Stimulated activated CD8-positive, alpha-beta memory T cell treated with anti-CD3 and anti-CD28 coated beads, Interleukin-2, amount 100 ng/mL, for 1 hour (primary cell): ENCODE data around the gene FARP1.

Source experiments
- DNase-seq, 2 donors: peaks; one replicate each; pipeline ENCODE4 v3.0.0-alpha.2; 2020; ENCODE audit warnings: low read depth in 2 of 2

Gene FARP1

DNA sequence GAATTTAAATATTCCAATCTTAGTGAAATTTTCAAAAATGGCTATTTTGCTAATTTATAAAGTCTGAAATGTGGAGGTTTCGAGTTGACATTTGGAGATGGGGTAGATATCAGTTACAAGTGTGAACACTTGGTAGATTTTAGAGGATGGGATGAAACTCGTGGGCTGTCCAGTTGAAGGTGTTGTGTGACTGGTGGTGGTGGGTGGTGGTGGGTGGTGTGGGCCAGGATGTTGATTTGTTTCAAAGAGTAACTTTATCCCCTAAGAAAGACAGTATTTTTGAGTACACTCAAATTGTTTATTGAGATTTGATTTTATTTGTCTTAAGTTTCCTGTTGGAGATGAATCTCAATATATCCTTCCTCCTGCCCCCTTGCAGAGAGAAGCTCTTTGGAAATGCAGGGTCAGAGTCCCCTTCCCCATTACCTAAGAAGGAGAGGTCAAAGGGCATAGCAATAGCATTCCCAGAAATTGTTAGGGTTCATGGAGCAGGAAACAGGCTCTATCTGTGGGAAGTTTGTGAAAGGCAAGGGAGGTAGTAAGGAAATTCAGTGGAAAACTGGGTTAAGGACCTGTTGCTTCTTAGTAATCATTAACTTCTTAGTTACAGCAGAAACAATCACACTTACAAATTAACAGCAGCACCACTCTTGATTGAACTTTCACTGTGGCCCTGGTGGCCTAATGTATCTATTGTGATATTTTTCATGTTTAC, 167.7 kb downstream of the FARP1 start:
- DNase-seq: no peak

DNA sequence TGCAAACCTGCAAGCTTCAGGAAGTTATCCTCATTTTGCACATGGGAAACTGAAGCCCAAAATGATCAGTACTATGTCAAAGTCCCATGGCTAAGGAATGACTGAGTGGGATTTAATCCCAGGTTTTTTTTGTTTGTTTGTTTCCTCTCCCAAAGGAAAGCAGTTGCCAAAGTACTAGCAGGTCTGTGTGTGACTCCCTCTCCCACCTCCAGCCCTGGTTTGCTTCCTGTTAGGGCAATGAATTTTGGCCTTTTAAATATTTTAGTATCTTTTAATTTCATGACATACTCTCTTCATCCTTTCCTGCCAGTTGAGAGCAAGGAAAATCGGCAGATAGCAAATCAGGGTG, 168.3 kb downstream of the FARP1 start:
- no peak for DNase-seq

DNA sequence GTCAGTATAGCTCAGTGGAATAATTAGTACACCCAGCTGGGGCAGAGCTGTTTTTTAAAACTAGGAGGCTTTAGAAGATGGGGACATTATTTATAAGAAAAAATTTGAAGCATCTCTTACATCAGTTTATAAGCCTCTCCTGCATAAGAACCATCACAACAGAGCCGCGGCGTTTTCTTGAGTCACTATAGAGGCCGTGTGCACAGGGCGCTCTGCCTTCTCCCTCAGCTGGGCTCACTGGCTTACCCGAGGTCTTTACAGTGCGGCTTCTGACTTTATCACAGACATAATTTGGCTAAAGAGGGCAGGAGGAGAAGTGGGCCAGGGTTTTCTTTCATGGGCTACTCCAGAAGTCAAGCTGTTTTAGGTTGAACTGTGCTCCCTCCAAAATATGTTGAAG, 169.7 kb downstream of the FARP1 start:
- DNase-seq: no peak

DNA sequence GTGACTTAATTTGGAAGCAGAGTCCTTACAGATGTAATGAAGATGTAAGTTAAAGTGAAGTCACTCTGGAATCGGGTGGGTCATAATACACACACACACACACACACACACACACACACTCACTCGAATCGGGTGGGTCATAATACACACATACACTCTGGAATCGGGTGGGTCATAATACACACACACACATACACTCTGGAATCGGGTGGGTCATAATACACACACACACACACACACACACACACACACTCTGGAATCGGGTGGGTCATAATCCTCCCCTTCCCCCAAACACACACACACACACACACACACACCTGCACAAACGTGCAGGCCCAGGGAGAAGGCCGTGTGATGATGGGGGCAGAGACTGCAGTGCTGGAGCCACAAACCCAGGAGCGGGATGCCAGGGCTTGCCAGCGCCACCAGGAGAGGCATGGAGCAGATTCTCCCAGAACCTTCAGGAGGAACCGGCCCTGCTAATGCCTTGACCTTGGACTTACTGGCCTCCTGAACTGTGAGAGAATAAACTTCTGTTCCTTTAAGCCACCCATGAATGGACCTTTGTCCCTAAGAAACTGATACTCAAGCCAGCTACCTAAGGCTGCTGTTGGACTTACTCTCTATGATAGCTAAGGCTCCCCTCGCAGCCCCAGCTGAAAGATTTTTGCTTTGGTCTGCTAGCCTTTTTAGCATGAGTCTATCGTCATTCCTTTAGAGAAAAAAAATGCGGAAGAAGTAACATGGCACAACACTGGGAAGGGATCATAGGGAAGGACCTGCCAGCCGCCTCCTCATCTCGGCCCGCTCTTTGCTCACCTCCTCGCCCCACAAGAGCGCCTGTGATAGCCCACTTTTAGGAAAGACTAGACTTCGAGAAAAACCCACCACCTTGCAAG, 170.4 kb downstream of the FARP1 start:
- DNase-seq: no peak

DNA sequence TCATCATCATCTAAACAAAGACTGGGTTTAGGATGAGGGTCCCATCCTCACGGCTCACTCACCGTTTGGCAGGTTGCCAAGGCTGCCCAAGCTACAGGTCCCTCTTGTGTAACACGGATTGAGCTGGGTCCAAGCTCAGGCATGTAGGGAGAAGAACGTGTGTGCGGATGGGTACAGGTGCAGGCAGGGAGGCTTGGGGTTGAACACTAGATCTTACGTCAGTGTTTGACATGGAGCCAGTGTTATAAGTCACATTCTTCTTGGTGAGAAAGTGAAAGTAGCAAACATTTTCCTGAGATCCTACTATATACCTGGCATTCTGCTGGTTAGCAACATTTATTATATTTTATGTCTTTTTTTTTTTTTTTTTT, 171.0 kb downstream of the FARP1 start:
- no peak for DNase-seq

DNA sequence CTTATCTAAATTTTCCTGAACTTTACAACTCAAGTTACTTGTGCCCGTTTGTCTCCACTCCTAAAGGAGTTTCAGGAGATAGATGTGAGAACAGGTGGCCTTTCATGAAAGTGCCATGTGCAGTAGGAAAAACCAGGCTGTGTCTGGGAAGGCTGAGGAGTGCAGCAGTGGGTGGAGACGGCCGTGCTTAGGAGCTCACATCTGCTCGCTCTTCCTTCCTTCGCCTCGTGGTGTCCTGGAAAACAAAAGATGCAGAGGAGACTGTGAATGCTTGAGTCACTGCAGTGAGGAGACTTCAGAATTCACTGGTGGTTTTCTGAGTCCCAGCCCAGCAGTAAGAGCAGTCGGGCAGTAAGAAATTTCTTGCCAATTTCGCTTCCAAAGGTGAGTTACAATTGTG, 172.6 kb downstream of the FARP1 start:
- no peak for DNase-seq

DNA sequence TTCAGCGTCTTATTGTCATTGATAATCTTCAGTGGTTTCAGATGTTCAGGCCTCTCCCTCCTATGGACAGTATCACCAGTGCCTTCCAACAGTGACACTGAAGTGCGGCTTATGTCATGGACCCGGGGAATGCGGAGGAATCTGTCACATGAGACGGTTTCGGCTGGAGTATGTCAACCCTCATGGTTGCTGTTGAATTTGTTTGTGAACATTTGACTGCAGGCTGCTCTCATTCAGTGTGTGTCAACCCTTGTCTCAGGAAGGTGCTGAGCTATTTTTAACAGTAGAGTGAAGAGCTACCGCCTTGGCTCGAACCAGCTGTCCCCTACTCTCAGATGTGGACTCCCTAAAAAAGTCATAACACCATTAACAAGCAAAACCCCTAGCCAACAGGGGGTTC, 173.0 kb downstream of the FARP1 start:
- DNase-seq: no peak

DNA sequence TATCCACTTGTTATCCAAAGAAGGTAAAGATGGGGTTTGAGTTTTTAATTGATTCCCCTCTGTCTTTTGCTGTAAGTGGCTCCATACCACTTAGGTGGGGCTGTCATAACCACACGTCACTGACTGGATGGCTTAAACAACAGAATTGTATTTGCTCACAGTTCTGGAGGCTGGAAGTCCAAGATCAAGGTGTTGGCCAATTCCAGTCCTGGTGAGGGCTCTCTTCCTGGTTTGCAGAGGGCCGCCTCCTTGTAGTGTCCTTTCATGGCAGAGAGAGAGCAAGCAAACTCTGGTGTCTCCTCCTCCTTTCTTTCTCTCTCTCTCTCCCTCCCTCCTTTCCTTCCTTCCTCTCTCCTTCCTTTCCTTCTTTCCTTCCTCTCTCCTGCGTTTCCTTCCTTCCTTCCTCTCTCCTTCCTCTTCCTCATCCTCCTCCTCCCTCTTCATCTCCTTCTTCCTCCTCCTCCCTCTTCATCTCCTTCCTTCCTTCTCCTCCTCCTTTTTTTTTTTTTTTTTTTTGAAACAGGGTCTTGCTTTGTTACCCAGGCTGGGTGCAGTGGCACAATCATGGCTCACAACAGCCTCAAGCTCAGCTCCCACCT, 174.8 kb downstream of the FARP1 start:
- DNase-seq: no peak

DNA sequence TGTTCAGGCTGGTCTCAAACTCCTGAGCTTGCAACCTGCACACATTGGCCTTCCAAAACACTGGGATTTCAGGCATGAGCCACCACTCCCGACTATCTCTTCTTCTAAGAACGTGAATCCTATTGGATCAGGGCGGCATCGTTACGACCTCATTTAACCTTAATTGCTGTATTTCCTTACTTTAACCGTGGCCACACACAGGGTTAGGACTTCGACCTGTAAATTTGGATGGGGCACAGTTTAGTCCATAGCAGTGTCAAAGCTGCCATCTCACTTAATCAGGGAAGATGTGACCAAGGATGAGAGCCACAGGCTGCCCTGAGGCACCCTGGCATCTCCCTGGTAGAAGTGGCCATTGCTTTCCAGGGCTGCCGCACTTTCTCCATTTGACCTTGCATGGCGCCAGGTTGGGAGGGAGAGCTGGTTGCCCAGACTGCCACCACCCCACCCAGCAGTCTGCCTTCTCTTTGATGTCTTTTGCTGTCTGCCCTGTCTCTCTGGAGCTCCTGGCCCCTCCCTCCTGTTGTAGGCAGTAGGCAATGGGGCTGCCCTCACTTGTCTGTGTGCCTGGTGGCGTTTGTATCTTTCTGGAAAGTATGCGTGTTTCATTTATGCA, 175.5 kb downstream of the FARP1 start:
- no peak for DNase-seq

DNA sequence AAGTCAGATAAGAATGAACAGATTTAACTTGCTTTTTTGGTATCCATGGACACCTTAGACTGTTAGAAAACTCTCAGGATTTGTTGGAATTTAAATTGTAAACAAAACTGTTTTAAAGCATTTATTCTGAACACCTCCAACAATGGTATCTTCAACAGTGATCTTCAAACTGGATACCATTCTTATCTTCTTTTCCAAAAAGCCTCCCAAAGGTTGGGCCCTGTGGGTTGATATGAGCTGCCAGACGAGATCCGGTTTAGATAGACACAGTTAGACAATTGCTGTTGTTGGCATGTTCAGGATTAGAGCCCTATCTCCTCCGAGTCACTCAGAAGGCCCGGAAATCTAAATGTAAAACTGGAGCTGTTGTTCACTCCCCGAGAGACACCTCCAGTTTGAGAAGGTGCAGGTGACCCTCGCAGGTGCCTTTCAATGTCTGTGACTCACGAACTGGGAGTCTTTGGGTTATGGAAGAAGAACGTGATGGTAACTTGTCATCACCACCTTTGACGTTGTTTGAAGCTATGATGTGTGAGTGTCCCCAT, 177.7 kb downstream of the FARP1 start:
- DNase-seq: no peak

DNA sequence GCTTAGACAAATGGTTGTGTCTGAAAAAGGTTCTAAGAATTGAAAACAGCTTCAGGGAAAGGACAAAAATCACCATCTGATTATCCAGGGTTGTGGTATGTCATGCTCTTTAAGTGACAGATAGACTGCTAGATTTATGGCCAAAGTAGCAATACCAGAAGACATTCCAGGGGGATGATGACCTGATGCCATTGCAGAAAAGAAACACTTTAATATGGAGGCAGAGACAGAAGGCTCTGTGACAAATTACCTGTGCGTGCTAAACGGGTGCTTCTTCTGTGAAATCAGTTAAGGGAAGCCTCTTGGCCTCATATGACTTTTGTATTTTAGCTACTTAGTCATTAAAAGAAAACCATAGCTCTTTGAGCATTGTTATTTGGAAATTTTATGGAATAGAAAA, 178.5 kb downstream of the FARP1 start:
- DNase-seq: no peak

DNA sequence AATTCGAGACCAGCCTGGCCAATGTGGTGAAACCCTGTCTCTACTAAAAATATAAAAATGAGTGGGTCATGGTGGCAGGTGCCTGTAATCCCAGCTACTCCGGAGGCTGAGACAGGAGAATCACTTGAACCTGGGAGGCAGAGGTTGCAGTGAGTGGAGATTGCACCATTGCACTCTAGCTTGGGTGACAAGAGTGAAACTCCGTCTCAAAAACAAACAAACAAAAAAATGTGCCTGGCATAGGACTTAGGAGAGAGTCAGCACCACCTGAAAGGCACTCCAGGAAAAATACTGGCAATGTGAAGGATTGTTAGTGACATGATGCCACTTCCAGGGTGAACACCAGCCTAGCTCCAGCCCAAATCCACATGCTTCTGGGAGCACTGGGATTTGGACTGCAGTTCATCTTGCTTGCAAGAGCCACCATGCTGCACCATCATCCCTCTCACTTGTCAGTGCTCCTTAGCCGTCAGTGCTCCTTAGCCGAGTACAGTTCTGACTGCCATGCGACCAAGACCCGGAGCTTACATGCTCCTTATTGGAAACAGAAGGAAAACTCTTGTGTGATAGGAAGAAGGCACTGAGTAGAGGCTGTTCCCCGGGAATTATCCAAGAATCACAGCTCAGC, 179.3 kb downstream of the FARP1 start:
- no peak for DNase-seq

DNA sequence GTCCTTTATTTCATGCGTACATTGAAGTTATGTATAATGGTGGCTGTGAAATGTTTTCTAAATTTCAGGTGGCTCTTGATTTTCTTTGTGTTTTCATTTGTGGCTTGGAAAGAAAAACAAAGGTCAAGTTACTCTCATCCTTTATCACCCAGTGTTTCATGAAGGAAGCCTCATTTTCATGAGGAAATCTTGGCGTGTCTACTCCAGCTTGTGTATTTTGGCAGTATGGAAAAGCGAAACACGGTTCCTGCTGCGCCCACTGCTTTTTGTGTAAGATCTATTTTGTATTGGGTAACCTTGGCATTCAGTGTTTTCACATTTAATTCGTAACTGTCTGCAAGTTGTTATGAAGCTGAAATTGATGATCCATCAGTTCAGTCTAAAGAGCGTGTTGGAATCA, 181.2 kb downstream of the FARP1 start:
- DNase-seq: no peak

DNA sequence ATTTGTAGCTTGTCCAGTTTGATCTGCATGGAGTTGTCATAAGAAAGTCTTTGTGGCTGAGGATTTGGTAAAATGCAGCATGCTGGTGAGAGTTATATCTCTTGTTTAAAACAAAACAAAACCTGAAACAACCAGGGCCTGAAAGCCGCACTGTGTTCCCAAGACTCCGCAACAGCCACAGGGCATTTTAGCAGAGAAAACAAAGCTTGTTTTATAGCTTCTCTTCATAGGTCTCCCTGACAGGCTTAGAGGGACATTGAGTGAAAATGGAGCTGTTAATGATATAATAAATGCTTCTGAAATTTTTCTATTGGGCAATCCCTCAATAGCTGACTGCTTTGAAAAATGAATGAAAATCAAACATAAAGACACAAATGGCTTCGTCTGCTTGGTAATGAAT, 182.8 kb downstream of the FARP1 start:
- no peak for DNase-seq

DNA sequence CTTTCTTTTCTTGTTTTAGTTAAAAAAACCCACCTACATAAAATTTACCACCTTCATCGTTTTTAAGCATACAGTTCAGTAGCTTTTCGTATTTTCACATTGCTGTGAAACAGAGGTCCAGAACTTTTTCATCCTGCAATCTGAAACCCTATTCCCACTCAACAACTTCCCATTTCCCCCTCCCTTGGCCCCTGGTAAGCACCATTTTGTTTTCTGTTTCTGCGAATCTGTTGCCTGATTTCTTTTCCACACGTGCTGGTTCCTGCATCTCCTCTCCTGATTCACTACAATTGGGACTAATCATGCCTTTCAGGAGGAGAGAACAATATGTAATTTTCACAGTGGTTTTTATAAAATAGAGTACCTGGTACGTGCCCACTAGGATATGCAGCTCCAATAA, 183.4 kb downstream of the FARP1 start:
- DNase-seq: no peak

DNA sequence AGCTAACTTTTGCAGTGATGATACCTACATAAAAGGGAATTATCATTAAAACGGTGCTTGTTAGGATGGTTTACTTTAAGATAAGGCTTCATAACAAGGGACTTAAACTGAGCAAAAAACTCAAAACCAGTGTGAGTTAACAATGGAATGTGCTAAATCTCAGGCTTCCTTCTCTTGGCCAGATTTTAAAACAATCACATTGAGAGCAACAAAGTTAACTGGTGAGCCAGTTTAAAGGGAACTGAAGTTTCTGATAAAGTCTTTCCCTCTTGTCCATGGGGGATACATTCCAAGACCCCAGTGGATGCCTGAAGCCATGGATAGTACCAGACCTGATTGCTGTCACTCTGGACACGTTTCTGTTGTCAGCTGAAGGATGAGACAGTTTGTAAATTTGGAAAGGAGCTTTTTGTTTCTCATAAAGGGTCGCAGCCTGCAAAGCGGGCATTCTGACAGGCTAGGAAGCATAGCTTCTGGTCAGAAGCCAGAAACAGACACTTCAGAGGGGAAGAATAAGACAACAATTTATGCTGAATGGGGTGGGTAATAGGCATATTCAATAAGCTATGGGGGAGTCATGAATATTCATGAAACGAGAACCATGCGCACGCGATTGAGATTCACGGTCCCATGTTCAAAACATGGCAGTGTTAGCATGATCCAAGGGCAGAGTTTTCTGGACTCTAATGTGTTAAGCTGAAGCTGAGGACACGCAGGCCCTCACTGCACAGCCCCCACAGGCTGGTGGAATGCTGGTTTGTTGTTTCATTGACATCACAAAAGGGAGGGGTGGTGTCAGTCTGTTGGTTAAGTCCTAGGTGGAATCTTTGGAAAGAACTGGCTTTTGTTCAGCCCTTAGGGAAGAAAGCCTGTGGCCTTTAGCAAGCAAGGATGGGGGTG, 184.7 kb downstream of the FARP1 start:
- no peak for DNase-seq

DNA sequence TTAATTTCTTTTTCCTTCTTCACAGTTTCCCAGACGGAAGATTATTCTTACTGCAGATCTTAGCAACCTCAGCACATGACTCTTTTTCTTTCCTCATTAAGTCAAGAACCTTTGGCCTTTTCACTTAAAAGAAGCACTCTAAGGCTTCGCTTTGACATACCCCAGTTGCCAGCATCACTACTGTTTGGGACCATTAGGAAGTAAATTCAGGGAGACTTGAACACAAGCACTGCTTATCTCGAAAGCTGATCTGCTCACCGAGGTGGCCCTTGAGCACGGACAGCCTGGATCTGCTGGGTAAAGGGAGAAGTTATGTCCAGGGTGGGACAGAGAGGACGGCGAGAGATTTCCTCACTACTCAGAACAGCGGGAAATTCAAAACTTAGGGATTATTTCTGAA, 185.6 kb downstream of the FARP1 start:
- no peak for DNase-seq

DNA sequence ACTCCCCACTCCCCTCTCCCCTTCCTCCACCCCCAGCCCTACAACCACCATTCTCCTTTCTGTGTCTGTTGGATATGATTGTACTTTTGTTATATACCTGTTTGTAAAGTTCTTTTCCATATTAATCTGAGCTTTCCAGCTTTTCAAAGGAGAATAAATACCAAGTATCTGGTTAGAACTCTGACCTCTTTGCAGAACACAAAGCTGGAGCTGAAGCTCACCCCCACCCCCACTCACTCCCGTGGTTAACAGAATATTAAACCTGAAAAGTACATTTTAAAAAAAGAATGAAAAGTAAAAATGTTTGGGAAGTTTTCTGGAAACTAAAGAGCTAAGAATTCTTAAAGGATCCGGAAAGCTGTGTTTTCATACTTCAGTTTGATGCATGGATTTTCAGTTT, 189.3 kb downstream of the FARP1 start:
- DNase-seq: no peak

DNA sequence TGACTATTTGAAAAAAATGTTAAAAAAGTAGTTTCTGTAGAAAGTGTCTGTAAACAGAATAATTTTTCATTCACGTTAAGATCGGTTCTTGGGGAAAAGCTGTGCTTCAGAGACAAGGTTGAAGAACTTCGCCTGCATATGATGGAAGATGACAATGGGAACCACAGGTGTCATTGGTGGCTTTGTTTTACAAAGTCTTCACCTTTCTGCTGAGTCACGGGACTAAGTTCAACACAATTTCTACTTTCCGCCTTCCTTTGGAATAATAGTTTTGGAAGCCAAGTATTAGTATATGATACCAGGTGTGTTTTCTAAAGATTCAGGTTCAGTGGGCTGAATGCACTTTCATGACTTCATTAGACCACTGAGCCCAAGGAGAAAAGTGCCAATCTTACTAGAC, 189.8 kb downstream of the FARP1 start:
- no peak for DNase-seq

DNA sequence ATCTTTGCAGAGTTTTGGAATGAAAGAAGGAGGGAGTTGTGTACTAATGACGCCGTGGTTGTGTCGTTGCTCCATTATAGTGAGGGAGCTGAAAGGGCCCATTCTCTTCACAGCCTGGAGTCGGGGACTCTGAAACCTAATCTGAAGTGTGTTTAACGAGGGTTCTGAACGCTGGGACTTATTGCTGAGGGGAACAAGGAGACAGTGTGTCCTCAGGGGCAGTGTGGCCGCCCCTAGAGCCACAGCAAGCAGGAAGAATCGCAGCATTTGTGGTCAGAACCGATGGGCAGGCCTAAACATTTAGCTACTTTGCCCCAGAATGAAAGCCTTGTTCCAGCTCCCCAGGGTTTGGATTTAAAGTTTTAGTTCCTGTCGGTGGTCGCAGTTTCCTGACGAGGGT, 190.6 kb downstream of the FARP1 start:
- DNase-seq: no peak
